GM18526 (cell line): ENCODE data around the gene PARD3B.

Experiments
- POLR2A ChIP-seq: IDR thresholded peaks from 3 replicates; pipeline ENCODE4 v1.6.1; 2011; ENCODE audit not compliant: insufficient read length; ENCODE audit errors: extremely low read depth

PARD3B gene

GRCh38 chr2:204570421-204570820 lies 25.1 kb downstream of the PARD3B start:
- TF ChIP-seq POLR2A = no peak

DNA sequence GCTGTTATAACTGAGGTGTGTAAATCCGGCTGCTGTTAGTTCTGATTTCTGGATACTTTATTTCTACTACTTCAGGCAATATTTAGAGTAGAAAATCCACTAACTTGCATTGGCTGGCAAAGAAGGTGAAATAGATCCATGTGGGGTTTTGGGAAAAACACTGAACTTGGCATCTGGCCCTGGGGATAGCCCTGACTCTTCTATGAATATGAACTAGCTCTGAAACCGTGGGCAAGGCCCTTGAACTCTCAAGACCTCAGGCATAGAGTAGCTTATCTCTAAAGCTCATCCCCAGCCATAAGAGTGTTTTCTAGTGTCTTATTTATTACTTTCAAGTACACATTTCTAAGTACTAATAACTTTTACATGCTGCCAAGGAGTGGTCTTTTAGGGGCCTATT lies 25.8 kb downstream of the PARD3B start:
- TF ChIP-seq POLR2A = no peak

- no peak for TF ChIP-seq POLR2A
Measured at GRCh38 chr2:204571911-204572310, 26.6 kb downstream of the PARD3B start.

GRCh38 chr2:204573221-204573620 lies 27.9 kb downstream of the PARD3B start:
- TF ChIP-seq POLR2A = no peak

- TF ChIP-seq POLR2A = no peak
Measured at GRCh38 chr2:204574486-204574885, 29.2 kb downstream of the PARD3B start.

DNA sequence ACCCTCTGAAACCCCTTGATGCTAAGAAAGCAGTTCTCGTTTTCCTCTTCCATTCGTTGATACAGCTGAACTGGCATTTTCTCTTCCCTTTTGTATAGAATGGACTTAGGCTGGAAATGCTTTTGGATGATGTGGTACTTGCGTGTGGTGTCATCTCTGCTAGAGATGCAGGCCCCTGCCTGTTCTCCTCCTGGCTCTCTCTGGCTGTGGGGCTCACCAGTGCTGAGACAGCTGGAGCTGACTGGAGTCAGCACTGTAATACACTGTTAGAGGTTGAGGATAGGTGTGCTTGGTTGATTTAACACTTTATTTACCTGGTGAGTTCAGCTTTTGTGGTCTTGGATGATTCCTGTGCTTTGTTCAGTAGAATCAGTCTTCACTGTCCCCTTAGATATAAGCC lies 30.2 kb downstream of the PARD3B start:
- TF ChIP-seq POLR2A = no peak

DNA sequence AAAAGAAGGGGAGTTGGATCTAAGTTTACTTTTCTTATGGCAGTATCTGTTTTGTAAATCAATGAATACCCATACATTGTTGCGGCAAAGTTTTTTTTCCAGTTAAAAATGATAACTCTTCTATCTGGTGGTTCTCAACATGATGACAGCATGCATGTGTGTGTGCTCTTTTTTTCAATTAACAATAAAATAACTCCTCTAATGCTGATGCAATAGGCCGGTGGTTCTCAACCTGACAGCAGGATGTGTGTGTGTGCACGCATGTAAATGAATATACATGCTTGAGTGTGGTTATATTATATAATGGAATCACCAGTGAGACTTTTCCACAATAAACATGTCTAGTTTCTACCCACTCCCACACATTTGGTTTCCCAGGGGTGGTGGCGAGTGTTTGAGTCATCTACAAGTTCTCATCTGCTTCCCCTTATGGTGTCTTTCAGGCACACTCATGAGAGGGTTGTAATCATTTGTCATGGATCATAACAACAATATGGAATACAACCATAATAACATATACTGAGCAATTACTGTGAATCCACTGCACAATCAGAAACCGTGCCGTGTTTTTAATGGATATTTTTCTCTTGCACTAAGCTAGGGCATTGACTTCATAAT lies 31.2 kb downstream of the PARD3B start:
- no peak for TF ChIP-seq POLR2A

DNA sequence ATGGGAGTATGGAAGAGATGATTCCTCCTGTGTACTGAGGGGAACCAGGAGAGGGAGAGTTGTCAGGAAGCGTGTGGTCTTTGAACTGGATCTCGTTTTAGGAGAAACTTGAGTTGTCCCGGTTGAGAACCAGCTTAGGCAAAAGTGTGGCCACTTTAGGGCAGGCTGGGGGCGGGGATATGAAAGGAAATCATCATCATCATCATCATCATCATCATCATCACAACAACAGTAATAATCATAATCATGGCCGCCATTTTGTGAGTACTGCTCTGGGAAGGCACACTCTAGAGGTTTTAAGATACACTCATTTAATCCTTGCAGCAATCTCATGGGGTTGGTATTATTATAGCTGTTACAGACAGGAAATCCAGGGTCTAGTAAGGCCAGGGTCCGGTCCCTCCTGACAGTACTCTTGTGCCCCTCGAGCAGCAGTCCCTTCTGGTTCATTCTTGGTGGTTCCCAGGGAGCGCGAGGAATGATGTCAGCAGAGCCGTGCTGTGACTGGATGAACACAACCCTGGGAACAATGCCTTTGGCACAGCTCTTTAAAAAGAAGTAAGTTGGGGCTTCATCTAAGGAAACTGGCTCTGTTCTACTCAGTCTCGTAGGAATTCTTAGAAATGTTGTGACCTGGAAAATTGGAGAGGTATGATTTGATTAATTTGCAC lies 33.8 kb downstream of the PARD3B start:
- TF ChIP-seq POLR2A = no peak

- no peak for TF ChIP-seq POLR2A
Measured at GRCh38 chr2:204581946-204582345, 36.7 kb downstream of the PARD3B start.

GRCh38 chr2:204583773-204584172 lies 38.5 kb downstream of the PARD3B start:
- TF ChIP-seq POLR2A = no peak

DNA sequence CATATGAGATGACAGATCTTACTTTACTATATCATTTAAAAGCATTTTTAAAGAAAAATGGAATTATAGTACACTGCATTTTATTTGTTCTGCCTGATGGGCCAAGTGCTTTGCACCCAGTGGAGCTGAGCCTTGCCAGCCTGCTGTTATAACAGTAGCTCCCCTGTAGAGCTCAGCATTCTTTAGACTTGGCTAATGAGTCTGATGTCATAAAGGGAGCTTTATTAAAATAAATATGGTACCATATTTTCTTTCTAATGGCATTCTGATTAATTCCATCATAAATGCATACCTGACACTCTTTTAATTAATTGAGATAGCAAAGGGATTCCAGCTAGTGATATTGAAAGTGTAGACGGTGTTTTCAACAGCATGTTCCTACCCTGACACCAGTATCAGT lies 40.7 kb downstream of the PARD3B start:
- TF ChIP-seq POLR2A = no peak

DNA sequence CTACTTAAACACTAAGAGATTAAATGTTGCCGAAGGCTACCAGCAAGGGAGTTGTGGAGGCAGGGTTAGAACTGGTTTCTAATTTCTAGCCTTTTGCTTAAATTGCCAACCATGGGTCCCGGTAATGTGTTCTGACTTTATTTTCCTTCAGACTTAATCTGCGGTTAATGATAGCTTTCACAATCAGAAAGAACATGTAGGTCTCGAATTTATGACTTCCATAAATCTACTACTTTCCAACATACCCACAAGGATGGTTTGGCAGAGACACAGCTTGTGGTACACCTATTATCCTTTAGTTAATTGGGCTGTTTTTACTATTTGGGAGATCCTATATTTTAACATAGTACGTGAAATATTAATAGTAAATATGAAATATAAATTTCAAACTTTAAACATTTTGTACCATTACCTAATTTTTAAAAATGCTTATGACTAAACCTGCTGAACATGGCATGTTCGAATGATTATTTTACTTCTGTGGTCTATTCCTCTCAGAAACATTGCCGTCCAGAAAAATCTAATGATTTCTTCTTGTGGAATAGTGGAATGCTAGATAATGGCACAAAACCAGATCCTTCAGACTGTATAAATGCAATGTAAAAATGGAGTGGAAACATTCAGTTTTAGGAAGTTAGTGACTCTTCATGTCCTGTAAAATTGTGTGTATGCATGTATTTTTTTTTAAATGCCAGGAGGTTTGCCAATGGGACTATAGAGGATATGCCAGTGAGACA lies 41.3 kb downstream of the PARD3B start:
- TF ChIP-seq POLR2A = no peak

GRCh38 chr2:204590063-204590462 lies 44.8 kb downstream of the PARD3B start:
- TF ChIP-seq POLR2A = no peak

GRCh38 chr2:204591225-204591624 lies 46.0 kb downstream of the PARD3B start:
- TF ChIP-seq POLR2A = no peak

- TF ChIP-seq POLR2A = no peak
Measured at GRCh38 chr2:204604061-204604460, 58.8 kb downstream of the PARD3B start.

DNA sequence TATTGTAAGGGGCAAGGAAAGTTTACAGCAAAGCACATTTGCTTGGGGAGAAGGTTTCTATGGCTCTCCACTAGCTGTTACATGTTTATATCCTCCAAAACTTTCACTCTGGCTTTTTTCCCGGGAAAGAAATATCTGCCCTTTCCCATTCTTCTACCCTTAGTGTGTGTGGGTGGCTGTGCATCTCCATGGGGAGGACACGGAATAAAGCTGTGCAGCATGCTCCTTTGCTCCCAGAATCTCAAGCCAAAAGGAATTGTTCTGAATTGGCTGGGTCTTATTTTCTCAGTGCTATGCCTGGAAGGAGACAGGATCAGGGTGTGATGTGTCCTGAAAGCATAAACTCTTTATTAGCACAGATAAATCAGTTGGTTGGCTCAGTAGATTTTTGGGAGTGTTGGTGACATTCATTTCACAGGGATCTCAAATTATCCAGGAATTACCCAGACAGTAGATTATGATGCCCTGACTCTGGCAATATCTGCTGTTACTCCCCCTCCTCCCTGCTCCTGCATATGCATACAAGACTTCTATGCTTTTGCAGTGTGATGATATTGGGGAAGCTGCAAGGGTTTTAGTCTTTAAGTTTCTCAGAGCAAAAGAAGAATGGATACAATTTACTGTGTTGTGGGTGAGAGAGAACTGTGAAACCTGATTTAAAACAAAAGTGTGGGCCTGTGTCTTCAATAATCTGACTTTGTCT lies 63.1 kb downstream of the PARD3B start:
- TF ChIP-seq POLR2A = no peak
